ENCODE measurements around the gene IMMP2L. TPM values are rescaled to one million over a fixed set of nuclear protein-coding genes. Genes with fewer than 3 reads are reported as not detected.
A peak's percentile ranks its signal among the peaks of the same experiment; 100 is the strongest.

The IMMP2L gene
- polyA plus RNA-seq, 4 donors = 10.5 to 20.1 (median 14.1) TPM

DNA sequence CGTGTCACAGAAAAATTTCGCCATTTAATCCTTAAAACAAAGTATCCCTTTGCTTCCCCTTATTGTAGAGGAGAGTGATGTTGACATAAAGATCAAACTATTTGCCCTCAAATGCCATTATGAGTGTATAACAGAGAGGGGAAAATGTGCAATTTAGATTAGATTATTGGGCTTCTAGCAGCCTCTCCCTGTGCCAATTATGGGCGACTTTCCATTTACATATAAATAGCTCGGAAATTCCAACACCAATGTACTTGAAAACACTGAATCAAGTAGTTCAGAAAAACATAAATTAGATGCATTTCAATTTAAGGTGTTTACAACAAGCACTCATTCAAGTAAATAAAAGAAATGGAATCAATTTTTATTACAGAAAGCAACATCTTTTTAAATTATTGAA, 535.9 kb downstream of the IMMP2L start:
- Histone ChIP-seq H3K27me3 (ENCODE audit: control insufficient read depth in 3 of 3, insufficient read depth in 3 of 3, low read length in 3 of 3) (no peaks in the 10 kb centered on the region), H3K27ac (ENCODE audit: low read depth in 1 of 3, low read length in 2 of 3) (peak overlapping the region in 1 of 3 donors; percentile 79), H3K4me3 (ENCODE audit: low read depth in 1 of 3, low read length in 3 of 3) (no peak overlapping the region), H3K4me1 (ENCODE audit: control insufficient read depth in 3 of 3, insufficient read depth in 2 of 3, low read depth in 1 of 3, low read length in 2 of 3) (peaks cover 0 to 22% (median 3%) of the 10 kb centered on the region in 3 donors), H3K36me3 (ENCODE audit: control insufficient read depth in 3 of 3, insufficient read depth in 2 of 3, low read depth in 1 of 3, low read length in 3 of 3) (no peaks in the 10 kb centered on the region), H3K9me3 (ENCODE audit: control insufficient read depth in 2 of 2, insufficient read depth in 1 of 2, low read depth in 1 of 2, low read length in 1 of 2) (peaks cover 0 to 2% of the 10 kb centered on the region in 2 donors)
- FAIRE-seq = no peak
- WGBS, 3 donors = 76 to 89% (median 87%) methylated on average over 4 of the region's 4 CpGs
- no peak for DNase-seq

DNA sequence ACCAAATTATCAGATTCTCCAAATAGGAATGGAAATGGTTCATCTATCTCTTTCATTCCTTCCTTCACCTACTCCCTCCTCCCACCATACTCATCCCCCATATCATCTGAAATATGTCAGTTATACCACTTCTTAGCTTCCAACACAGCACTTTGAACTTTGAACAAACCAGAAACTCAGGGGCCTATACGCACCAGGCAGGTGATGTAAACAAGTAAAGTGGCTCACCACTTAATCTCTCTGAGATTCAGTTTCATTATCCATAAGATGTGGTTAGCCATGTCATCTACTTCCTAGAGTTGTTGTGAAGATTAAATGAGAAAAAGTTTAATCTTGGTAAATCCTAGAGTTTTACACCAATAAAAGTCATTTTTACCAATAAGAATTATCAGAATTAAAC, 537.3 kb downstream of the IMMP2L start:
- H3K9me3 ChIP-seq (ENCODE audit: control insufficient read depth in 2 of 2, insufficient read depth in 1 of 2, low read depth in 1 of 2, low read length in 1 of 2) = peaks cover 0 to 3% of the 10 kb centered on the region in 2 donors
- peaks cover 0 to 22% (median 3%) of the 10 kb centered on the region in 3 donors for H3K4me1 ChIP-seq (ENCODE audit: control insufficient read depth in 3 of 3, insufficient read depth in 2 of 3, low read depth in 1 of 3, low read length in 2 of 3)
- H3K27me3 ChIP-seq (ENCODE audit: control insufficient read depth in 3 of 3, insufficient read depth in 3 of 3, low read length in 3 of 3) = no peaks in the 10 kb centered on the region
- DNase-seq (peak; percentile 37 to 82), FAIRE-seq (no peak)
- no peak overlapping the region for H3K4me3 ChIP-seq (ENCODE audit: low read depth in 1 of 3, low read length in 3 of 3)
- WGBS, 3 donors = 18 to 35% (median 24%) methylated on average over 1 of the region's 1 CpG
- H3K36me3 ChIP-seq (ENCODE audit: control insufficient read depth in 3 of 3, insufficient read depth in 2 of 3, low read depth in 1 of 3, low read length in 3 of 3) = no peaks in the 10 kb centered on the region
- peak overlapping the region in 1 of 3 donors; percentile 79 for H3K27ac ChIP-seq (ENCODE audit: low read depth in 1 of 3, low read length in 2 of 3)

DNA sequence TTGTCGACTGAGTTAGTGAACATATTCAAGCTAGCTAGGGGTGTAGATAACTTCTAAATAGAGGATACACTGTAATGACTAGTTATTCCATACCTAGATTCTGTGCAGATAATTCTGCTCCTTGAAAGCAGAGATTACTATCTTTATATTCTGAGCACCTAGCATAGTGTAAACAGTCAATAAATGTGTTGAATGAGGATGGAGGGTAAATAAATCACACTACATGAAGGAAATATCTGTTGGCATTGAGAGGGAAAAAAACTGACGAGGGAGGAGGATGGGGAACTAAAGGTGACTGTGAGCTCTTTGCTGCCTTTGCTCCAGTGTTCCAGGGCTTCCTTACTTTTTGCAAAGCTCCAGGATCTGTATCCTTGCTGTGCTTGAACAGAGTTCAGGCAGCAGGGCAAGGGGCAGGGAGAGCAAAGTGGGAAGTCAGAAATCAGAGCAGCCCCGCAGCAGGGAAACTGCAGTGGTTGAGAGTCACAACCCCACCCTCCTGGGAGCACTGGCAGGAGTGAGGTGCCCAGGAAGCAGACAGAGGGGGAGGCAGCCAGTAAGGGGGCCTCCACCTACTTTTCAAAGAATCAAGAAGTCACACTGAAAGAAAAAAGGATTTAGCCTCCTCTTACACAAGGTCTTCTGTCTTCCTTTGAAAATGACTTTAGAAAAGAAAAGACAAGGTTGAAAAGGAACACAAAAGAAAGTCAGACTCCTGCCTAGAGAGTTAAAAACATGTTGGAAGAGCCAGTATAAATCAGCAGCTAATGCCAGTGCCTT, 543.1 kb downstream of the IMMP2L start:
- FAIRE-seq = no peak
- no peaks in the 10 kb centered on the region for H3K27me3 ChIP-seq (ENCODE audit: control insufficient read depth in 3 of 3, insufficient read depth in 3 of 3, low read length in 3 of 3)
- peaks cover 0 to 3% of the 10 kb centered on the region in 2 donors for H3K9me3 ChIP-seq (ENCODE audit: control insufficient read depth in 2 of 2, insufficient read depth in 1 of 2, low read depth in 1 of 2, low read length in 1 of 2)
- WGBS, 3 donors = 21 to 51% (median 36%) methylated on average over 3 of the region's 3 CpGs
- no peak overlapping the region for H3K4me3 ChIP-seq (ENCODE audit: low read depth in 1 of 3, low read length in 3 of 3)
- peak in 1 of 2 donors; percentile 50 for DNase-seq
- H3K4me1 ChIP-seq (ENCODE audit: control insufficient read depth in 3 of 3, insufficient read depth in 2 of 3, low read depth in 1 of 3, low read length in 2 of 3) = peaks cover 0 to 6% (median 0%) of the 10 kb centered on the region in 3 donors
- peak overlapping the region in 1 of 3 donors; percentile 64 for H3K27ac ChIP-seq (ENCODE audit: low read depth in 1 of 3, low read length in 2 of 3)
- no peaks in the 10 kb centered on the region for H3K36me3 ChIP-seq (ENCODE audit: control insufficient read depth in 3 of 3, insufficient read depth in 2 of 3, low read depth in 1 of 3, low read length in 3 of 3)

DNA sequence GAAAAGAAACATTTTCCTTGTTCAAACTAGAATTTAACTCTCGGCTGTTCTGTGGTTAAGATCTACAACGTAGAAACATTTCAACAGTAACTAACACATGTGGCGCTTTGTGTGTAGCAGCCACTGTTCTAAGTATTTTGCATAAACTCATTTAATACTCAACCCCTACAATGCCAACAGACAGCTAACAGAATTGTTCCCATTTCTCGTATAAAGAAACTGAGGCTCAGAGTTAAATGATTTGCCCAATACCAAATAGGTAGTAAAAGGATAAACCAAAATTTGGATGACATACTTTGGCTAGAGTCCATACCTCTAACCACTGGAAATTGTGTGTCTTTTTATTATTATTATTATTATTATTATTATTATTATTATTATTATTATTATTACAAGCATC, 543.8 kb downstream of the IMMP2L start:
- H3K4me3 ChIP-seq (ENCODE audit: low read depth in 1 of 3, low read length in 3 of 3) = no peak overlapping the region
- DNase-seq = no peak
- no peaks in the 10 kb centered on the region for H3K27me3 ChIP-seq (ENCODE audit: control insufficient read depth in 3 of 3, insufficient read depth in 3 of 3, low read length in 3 of 3)
- 93 to 97% (median 95%) methylated on average over 4 of the region's 4 CpGs for WGBS, 3 donors
- H3K36me3 ChIP-seq (ENCODE audit: control insufficient read depth in 3 of 3, insufficient read depth in 2 of 3, low read depth in 1 of 3, low read length in 3 of 3) = no peaks in the 10 kb centered on the region
- H3K4me1 ChIP-seq (ENCODE audit: control insufficient read depth in 3 of 3, insufficient read depth in 2 of 3, low read depth in 1 of 3, low read length in 2 of 3) = peaks cover 0 to 5% (median under 1%) of the 10 kb centered on the region in 3 donors
- H3K27ac ChIP-seq (ENCODE audit: low read depth in 1 of 3, low read length in 2 of 3) = no peak overlapping the region
- FAIRE-seq = no peak
- peaks cover 0 to 3% of the 10 kb centered on the region in 2 donors for H3K9me3 ChIP-seq (ENCODE audit: control insufficient read depth in 2 of 2, insufficient read depth in 1 of 2, low read depth in 1 of 2, low read length in 1 of 2)

DNA sequence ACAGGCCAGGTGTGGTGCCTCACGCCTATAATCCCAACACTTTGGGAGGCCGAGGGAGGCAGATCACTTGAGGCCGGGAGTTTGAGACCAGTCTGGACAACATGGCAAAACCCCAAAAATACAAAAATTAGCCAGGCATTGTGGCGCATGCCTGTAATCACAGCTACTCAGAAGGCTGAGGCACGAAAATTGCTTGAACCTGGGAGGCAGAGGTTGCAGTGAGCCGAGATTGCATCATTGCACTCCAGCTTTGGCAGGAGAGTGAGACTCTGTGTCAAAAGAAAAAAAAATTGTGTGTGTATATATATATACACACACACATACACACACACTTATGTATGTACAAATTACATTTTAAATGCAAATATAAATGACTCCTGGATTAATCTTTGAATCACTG, 548.2 kb downstream of the IMMP2L start:
- Histone ChIP-seq H3K27ac (ENCODE audit: low read depth in 1 of 3, low read length in 2 of 3) (no peak overlapping the region), H3K4me3 (ENCODE audit: low read depth in 1 of 3, low read length in 3 of 3) (no peak overlapping the region), H3K4me1 (ENCODE audit: control insufficient read depth in 3 of 3, insufficient read depth in 2 of 3, low read depth in 1 of 3, low read length in 2 of 3) (peaks cover 0 to 7% (median 3%) of the 10 kb centered on the region in 3 donors), H3K27me3 (ENCODE audit: control insufficient read depth in 3 of 3, insufficient read depth in 3 of 3, low read length in 3 of 3) (no peaks in the 10 kb centered on the region), H3K9me3 (ENCODE audit: control insufficient read depth in 2 of 2, insufficient read depth in 1 of 2, low read depth in 1 of 2, low read length in 1 of 2) (no peaks in the 10 kb centered on the region), H3K36me3 (ENCODE audit: control insufficient read depth in 3 of 3, insufficient read depth in 2 of 3, low read depth in 1 of 3, low read length in 3 of 3) (no peaks in the 10 kb centered on the region)
- no peak for DNase-seq
- FAIRE-seq = no peak
- 87 to 92% (median 89%) methylated on average over 6 of the region's 6 CpGs for WGBS, 3 donors

DNA sequence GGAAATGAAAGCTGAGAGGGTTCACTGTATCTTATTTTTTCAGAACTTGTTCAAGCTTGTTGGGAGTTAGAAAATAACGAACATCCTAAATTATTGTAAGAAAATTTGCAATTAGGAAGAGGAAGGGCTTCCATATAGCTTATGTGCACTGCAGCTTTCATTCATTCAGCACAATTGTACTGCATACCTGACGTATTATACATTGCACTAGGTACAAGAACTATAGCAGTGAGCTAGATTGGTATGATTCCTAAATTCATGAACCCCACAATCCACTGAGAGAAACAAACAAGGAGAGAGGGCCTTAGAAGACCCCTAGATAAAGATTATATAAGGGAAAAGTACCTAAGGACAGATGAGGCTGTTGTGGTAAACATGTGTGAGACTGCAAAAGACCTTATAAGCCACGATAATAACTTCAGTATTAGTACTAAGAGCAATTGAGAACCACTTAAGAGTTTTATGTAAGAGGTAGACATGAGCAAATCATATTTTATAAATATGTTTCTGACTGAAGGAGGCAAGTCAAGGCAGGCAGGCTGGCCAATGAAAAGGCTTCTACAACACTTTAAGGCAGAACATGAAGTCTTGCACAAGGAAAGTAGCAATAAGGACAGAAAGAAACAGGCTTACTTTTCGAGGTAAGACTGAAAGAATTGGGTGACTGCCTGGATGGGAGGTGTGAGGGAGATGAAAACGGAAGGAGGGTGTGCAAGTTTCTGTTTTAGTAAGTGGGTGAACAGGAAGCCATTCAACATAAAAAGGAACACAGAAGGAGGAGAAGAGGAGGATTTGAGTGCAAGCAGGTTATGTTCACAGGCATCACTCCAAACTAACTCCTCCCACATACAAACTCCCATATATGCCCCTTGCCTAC, 549.3 kb downstream of the IMMP2L start:
- no peaks in the 10 kb centered on the region for H3K27me3 ChIP-seq (ENCODE audit: control insufficient read depth in 3 of 3, insufficient read depth in 3 of 3, low read length in 3 of 3)
- no peak overlapping the region for H3K4me3 ChIP-seq (ENCODE audit: low read depth in 1 of 3, low read length in 3 of 3)
- DNase-seq = peak in 1 of 2 donors; percentile 28
- peak overlapping the region in 1 of 3 donors; percentile 74 for H3K27ac ChIP-seq (ENCODE audit: low read depth in 1 of 3, low read length in 2 of 3)
- peaks cover 0 to 7% (median 3%) of the 10 kb centered on the region in 3 donors for H3K4me1 ChIP-seq (ENCODE audit: control insufficient read depth in 3 of 3, insufficient read depth in 2 of 3, low read depth in 1 of 3, low read length in 2 of 3)
- no peaks in the 10 kb centered on the region for H3K36me3 ChIP-seq (ENCODE audit: control insufficient read depth in 3 of 3, insufficient read depth in 2 of 3, low read depth in 1 of 3, low read length in 3 of 3)
- no peak for FAIRE-seq
- H3K9me3 ChIP-seq (ENCODE audit: control insufficient read depth in 2 of 2, insufficient read depth in 1 of 2, low read depth in 1 of 2, low read length in 1 of 2) = no peaks in the 10 kb centered on the region
- WGBS, 3 donors = 62 to 73% (median 65%) methylated on average over 5 of the region's 5 CpGs

DNA sequence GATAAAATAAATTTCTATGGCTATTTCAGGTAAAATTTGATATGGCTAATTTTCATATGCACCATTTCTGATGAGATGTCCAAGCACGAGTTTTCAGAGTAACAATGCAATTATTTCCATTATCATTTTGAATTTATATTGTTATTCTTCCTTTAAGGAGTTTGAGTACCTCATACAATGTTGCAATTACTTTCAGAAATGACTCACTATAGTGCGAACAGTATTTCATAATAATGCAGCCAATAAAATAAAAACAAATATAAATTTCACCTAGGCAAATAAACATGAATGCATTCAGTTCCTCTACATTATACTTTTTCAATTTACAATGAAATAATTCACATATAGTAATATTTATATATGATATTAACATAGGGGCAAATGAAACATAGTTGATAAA, 550.1 kb downstream of the IMMP2L start:
- DNase-seq (no peak), FAIRE-seq (no peak)
- Histone ChIP-seq H3K4me3 (ENCODE audit: low read depth in 1 of 3, low read length in 3 of 3) (no peak overlapping the region), H3K36me3 (ENCODE audit: control insufficient read depth in 3 of 3, insufficient read depth in 2 of 3, low read depth in 1 of 3, low read length in 3 of 3) (no peaks in the 10 kb centered on the region), H3K27ac (ENCODE audit: low read depth in 1 of 3, low read length in 2 of 3) (no peak overlapping the region), H3K4me1 (ENCODE audit: control insufficient read depth in 3 of 3, insufficient read depth in 2 of 3, low read depth in 1 of 3, low read length in 2 of 3) (peaks cover 0 to 7% (median 3%) of the 10 kb centered on the region in 3 donors), H3K9me3 (ENCODE audit: control insufficient read depth in 2 of 2, insufficient read depth in 1 of 2, low read depth in 1 of 2, low read length in 1 of 2) (no peaks in the 10 kb centered on the region), H3K27me3 (ENCODE audit: control insufficient read depth in 3 of 3, insufficient read depth in 3 of 3, low read length in 3 of 3) (no peaks in the 10 kb centered on the region)
- 54 to 73% (median 66%) methylated on average over 2 of the region's 2 CpGs for WGBS, 3 donors

DNA sequence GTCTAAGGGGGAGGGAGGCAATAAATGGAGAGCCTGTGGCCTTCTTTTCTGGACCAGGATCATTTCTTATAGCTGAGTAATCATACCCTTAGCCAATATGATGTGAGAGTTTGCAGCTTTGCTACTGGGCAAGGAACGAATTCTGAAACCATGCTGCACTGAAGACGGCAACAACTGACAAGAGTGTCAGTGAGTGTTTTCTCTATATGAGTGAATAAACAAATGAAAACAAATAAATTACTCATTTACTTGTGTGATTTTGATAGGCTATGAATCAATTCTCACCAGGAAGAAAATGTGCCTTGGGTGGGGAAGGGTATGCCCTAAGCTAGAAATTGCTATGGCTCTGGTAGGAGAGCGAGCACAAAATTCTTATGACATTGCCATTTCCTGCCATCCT, 550.8 kb downstream of the IMMP2L start:
- H3K4me1 ChIP-seq (ENCODE audit: control insufficient read depth in 3 of 3, insufficient read depth in 2 of 3, low read depth in 1 of 3, low read length in 2 of 3) = peaks cover 0 to 7% (median 3%) of the 10 kb centered on the region in 3 donors
- no peak overlapping the region for H3K27ac ChIP-seq (ENCODE audit: low read depth in 1 of 3, low read length in 2 of 3)
- DNase-seq = no peak
- H3K9me3 ChIP-seq (ENCODE audit: control insufficient read depth in 2 of 2, insufficient read depth in 1 of 2, low read depth in 1 of 2, low read length in 1 of 2) = no peaks in the 10 kb centered on the region
- FAIRE-seq = no peak
- no peak overlapping the region for H3K4me3 ChIP-seq (ENCODE audit: low read depth in 1 of 3, low read length in 3 of 3)
- 71 to 93% (median 79%) methylated on average over 3 of the region's 3 CpGs for WGBS, 3 donors
- no peaks in the 10 kb centered on the region for H3K36me3 ChIP-seq (ENCODE audit: control insufficient read depth in 3 of 3, insufficient read depth in 2 of 3, low read depth in 1 of 3, low read length in 3 of 3)
- H3K27me3 ChIP-seq (ENCODE audit: control insufficient read depth in 3 of 3, insufficient read depth in 3 of 3, low read length in 3 of 3) = no peaks in the 10 kb centered on the region

Data from small intestine (tissue), 7 donors.